ENCODE data around the gene NFYC.

NFYC gene

GRCh38 chr1:40798366-40799281 is 107.1 kb downstream of the NFYC start:
- no peak for DNase-seq (ENCODE audit: low read depth)

DNA sequence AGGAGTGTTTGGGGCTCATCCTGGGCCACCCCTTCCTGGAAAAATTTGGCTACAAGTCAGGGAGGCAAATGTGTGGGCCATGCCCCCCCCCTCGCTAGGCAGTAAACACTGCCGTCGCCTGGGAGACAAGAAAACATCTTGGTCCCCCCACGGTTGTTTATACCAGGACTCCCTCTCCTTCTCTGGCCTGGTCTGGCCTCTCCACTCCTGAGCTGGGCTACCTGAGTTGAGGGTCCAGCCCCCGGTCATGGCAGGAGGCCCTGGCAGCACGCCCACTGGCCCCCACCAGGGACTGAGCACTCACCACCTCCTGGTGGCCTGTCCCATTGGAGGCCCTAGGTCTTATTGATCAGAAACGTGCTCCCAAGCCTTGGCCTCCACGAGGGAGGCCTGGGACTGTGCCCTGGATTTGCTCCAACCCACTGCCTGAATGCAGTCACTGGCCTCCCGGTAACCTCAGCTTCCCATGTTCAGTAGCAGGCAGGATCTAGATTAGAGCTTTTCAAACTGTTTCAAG is 107.9 kb downstream of the NFYC start:
- no peak for DNase-seq (ENCODE audit: low read depth)

DNA sequence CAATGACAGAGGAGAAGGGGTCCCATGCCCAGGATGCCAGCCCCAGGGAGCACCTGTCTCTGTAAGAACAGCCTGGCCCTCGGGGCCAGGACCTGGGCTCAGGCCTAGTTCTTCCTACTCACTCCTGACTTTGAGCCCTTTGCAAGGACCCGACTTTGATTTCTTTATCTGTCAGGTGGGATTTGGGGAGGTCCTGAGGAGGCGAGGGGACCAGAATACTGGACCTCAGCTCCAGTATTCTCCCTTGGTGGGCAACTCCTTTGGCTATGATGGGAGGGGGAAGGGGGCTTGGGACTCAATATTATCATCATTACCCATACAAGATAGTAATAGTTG is 110.2 kb downstream of the NFYC start:
- no peak for DNase-seq (ENCODE audit: low read depth)

GRCh38 chr1:40802078-40802741 is 110.7 kb downstream of the NFYC start:
- DNase-seq (ENCODE audit: low read depth): peak; percentile 64

GRCh38 chr1:40802742-40803113 is 111.2 kb downstream of the NFYC start:
- no peak for DNase-seq (ENCODE audit: low read depth)

GRCh38 chr1:40803447-40803846 is 111.9 kb downstream of the NFYC start:
- no peak for DNase-seq (ENCODE audit: low read depth)

DNA sequence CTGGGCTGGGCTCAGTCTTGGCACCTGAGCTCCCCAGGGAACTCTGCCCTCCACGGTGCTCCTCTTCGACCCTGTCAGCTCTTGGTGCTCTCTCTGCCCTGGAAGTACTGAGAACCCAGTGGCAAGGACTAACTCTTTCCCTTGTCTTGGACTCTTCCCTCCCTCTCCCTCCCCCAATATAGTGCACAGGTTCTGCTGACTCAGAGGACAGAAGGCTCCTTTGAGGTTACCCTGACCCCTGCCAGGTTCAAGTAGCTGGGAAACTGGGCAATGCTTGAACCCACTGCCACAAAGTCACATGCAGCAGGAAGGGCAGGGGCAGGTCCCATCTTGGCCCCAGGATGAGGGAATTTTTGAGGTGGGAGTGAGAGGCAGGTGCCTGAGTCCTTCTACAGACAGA is 112.4 kb downstream of the NFYC start:
- no peak for DNase-seq (ENCODE audit: low read depth)

DNA sequence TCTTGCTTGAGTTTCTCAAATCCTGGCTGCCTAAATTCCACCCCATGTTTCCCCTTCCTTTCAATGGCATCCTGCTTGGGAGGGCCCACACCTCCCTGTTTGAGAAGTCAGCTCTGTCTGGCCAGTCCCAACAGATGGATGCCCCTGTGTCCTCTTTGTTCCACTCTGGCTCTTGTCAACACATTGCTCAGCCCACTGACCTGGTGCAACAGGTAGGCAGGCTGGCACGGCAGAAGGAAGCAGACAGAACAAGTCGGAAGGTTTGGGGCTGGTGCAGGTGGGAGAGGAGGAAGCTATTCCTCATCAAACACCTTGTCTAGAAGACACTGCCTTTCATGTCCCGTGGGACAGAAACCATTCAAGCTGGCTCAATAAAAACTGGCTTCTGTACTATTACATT is 114.7 kb downstream of the NFYC start:
- DNase-seq (ENCODE audit: low read depth): no peak

DNA sequence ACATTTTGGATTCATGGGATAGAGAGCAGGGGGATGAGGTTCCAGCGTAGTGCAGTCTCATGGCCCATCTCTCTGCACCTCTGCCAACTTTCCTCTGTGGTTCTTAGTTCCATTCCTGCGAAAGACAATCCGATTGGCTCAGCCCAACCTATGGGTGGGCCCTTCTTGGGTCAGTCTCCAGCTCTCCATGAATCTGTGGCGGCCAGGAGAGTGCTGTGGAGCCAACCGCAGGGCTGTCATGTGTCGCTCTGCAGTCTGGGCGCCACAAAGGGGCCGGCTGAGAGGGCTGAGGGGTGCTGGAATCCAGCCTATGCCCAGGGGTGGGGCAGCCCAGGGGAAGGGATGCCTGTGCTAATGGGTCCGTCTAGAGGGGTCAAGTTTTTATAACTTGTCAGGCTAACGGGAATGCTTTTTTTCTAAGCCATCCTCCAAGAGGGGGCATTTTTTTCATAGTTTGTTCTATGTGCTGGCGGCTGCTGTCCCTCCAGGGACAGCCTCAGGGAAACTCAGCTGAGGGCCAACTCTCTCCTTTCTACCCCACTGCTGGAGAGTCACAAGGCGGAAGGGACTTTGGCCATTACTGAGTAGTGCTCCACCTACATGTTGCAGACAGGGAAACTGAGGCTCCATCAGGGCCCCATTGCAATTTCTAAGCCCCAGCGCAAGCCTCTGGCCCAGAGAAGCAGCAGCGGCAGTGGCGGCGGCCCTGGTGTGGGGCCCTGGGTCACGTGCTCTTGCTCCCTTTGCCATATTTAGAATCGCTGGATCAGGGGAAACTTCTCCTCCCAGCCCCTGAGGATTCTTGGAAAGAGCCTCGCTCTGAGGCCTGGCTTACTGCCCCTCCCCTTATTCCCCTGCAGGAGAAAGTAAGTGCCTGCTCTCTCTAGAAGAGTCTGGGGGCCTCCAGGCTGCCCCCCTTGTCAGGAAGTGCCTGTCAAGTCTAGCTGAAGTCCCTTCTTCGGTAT is 115.5 kb downstream of the NFYC start:
- DNase-seq (ENCODE audit: low read depth): no peak

DNA sequence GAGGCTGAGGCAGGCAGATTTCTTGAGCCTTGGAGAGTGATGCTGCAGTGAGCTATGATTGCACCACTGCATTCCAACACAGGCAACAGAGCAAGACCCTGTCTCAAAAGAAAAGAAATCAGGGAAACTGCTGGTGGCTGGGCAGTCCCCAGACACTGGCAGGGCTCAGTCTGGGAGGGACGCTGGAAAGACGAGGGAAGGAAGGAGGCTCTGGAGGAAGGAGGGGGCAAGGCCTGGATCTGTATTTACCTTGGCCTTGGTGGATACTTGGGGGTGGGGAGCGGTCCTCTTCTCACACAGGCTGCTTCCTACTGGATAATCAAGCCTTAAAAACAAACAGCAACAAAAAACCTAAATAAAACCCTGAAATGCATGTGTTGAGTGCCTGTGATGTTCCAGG is 116.5 kb downstream of the NFYC start:
- DNase-seq (ENCODE audit: low read depth): no peak

GRCh38 chr1:40808444-40808843 is 116.9 kb downstream of the NFYC start:
- no peak for DNase-seq (ENCODE audit: low read depth)

GRCh38 chr1:40808909-40809308 is 117.4 kb downstream of the NFYC start:
- no peak for DNase-seq (ENCODE audit: low read depth)

GRCh38 chr1:40810927-40811326 is 119.4 kb downstream of the NFYC start:
- no peak for DNase-seq (ENCODE audit: low read depth)

DNA sequence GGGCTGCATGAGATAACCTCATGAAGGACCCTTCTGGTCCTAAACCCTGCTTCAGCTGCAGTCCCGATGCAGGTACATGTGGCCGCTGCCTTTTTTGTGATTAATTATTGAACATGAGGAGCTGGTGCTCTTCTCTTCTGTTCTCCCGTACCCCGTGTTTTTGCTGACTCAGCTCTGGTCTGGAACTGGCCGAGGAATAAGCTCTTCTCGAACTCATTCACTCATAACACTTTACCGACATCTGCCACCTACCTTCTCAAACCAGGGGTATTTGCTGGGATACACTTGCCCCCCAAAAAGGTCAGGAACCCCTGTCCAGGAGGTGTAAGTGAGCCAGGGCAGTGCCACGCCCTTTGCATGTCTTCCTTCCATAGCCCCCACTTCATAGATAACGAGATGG is 123.9 kb downstream of the NFYC start:
- DNase-seq (ENCODE audit: low read depth): no peak

DNA sequence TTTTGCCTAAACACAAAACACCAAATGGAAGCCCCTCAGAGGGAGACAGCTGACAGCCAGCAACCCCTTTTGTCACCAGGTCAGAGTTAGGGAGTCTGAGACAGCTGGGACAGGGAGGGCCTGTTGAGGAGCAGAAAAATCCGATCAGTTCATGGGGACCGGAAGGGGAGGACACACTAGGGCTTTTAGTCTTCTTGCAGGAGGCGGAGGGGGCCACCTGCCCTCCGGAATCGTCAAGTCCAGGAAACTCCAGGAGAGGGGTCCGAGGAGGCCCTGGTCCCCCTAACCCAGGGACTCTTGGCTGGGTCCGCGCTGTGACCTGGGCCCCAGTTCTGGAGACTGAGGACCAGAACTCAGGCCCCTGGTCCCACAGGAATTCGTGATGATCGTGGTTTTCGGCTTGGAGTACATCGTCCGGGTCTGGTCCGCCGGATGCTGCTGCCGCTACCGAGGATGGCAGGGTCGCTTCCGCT is 126.3 kb downstream of the NFYC start:
- no peak for DNase-seq (ENCODE audit: low read depth)

DNA sequence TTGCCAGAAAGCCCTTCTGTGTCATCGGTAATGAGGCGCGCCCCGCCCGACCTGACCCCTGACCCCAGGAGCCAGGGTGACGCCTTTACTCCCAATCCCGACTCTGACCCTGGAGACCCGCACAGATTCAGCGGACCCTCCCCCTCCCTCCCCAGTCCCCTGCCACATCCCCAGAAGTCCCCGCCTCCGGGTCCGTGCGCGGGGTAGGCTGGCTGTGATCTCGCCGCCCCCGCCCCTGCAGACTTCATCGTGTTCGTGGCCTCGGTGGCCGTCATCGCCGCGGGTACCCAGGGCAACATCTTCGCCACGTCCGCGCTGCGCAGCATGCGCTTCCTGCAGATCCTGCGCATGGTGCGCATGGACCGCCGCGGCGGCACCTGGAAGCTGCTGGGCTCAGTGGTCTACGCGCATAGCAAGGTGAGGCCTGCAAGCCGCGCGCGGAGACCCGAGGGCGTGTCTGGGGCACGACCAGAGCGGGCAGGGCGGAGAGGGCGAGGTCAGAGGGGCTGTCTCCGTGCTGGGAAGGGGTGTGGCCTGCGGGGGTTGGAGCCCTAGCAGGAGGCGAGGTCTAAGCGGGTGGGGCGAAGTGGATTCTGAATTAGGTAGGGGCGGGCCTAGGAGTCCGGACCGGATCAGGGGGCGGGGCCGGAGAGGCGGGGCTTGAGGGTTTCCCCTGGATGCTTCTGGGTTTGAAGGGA is 126.9 kb downstream of the NFYC start:
- no peak for DNase-seq (ENCODE audit: low read depth)

DNA sequence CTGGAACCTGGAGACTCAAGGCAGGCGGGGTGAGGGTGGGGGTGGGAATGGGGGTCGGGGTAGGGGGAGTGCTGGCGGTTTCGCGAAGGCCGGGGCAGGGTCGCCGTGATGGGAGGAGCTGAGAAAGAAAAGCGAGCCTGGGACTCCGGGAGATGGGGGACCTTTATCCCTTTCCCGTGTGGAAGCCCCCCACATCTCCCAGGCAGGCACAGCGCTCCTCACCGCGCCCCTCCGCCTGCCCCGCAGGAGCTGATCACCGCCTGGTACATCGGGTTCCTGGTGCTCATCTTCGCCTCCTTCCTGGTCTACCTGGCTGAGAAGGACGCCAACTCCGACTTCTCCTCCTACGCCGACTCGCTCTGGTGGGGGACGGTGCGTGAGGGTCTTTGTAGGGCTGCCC is 127.6 kb downstream of the NFYC start:
- no peak for DNase-seq (ENCODE audit: low read depth)

DNA sequence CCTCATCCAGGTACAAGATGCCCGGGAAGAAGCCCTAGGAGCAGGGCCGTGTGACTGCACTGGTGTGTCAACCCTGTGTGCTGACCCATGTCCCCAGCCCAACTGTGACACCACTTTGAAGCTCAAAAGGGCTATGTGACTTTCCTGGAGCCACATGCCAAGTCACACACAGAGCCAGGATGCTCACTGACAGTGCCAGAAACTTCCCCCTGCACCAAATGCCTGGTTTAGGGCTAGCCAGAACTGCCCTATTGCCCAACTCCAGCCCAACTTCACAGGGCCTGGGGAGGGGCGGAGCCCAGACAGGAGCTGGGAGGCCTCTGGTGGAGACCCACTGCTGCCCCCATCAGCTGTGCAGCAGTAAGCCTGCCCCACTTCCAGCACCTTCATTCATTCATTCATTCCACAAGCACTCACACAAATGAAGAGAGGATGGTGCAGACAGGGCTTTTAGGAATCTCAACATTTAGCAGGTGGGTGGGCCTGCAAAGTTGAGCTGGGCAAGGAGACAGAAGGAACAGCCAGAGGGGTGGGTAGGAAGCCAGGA is 128.8 kb downstream of the NFYC start:
- no peak for DNase-seq (ENCODE audit: low read depth)
